ENCODE data around the gene KIF13A.

KIF13A gene

DNA sequence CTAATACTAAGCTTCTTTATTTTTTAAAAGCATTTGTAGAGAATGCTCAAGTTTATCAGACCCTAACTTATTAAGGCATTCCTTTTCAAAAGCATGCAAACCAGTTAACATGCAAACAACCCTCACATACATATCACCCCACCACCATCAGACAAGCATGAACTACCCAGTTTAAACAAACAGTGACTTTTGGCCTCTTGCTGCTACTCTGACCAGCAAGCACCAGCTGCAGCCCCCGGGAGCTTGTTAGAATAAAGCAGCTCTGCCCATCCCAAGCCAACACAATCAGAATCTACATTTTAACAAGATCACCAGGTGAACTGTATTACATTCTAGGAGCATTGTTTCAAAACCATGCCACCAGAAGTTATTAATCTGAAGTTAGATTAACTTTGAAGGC lies 274.9 kb downstream of the KIF13A start:
- DNase-seq: no peak

DNA sequence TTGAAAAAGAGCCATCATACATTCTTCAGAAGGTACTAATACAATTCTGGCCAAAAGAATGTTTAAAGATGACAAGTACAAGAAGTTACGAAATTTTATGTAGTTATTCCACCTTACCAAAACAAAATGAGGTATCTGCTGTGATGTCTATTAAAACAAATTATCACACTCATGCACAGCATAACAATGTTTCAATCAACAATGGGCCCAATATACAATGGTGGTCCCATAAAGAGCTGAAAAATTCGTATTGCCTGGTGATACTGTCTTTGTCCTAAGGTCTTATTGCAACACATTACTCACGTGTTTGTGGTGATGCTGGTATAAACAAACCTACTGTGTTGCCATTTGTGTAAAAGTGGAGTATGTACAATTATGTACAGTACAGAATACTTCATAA lies 277.1 kb downstream of the KIF13A start:
- DNase-seq: no peak

DNA sequence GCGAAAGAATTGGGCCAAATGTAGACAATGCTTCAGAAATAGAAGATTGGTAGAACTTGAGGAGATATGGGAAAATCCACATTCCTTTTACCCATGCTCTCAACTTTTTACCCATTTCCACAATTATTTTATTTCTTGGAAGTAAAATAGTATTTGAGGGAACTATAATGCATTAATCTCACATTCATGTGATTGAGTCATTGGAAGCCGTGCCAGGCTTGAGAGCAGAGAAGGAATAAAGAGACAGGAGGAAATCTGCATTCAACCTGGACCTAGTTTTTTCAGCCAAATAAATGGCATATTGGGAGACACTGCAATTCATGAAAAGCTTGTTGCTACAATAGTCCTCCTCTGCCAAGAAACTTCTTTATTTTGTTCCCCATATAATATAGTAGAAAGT lies 278.0 kb downstream of the KIF13A start:
- no peak for DNase-seq
